Adrenal gland (tissue), 12 donors: ENCODE results near the gene PIP5KL1. TPM values are rescaled to one million over a fixed set of nuclear protein-coding genes. Genes with fewer than 3 reads are reported as not detected.
A peak's percentile ranks its signal among the peaks of the same experiment; 100 is the strongest.

Experiments
- DNase-seq, 7 donors: peaks; one replicate each; pipeline ENCODE4 v3.0.0-alpha.2; 2019 to 2020
- H3K27ac ChIP-seq, 5 donors: fragments of 200-600 bp; sonication (generic) in 4 of 5; 1 replicate in 3 of 5; 2 replicates in 2 of 5; pipeline versions ENCODE4 v1.5.1 to v1.8.0; 2016 to 2020; ENCODE audit warnings: mild to moderate bottlenecking in 1 of 5
- H3K27me3 ChIP-seq: fragments of 200-600 bp; 2 replicates; pipeline ENCODE4 v1.8.0; 2021
- H3K36me3 ChIP-seq, 2 donors: fragments of 200-600 bp; replicated peaks in 1 of 2; 1 replicate in 1 of 2; 2 replicates in 1 of 2; pipeline versions ENCODE4 v1.5.1 to v1.8.0; 2018 to 2022
- H3K4me1 ChIP-seq, 2 donors: fragments of 200-600 bp; replicated peaks in 1 of 2; 1 replicate in 1 of 2; 2 replicates in 1 of 2; pipeline versions ENCODE4 v1.5.1 to v1.8.0; 2018 to 2021
- H3K4me3 ChIP-seq, 4 donors: fragments of 200-600 bp; sonication (generic) in 3 of 4; one replicate each; pipeline ENCODE4 v1.5.1; 2016 to 2018
- H3K9me3 ChIP-seq, 3 donors: fragments of 200-600 bp; sonication (generic) in 1 of 3; replicated peaks in 1 of 3; 1 replicate in 2 of 3; 2 replicates in 1 of 3; pipeline versions ENCODE4 v1.5.1 to v1.8.0; 2016 to 2021
- POLR2A ChIP-seq, 2 donors: fragments of 450-650 bp; IDR thresholded peaks; one replicate each; pipeline ENCODE4 v1.6.1; 2017; ENCODE audit warnings: antibody characterized with exemption in 2 of 2, mild to moderate bottlenecking in 2 of 2, moderate library complexity in 1 of 2
- WGBS, 4 donors: extraction: QIAGEN DNeasy Blood & Tissue Kit in 2 of 4; methylation state at CpG; one replicate each; pipeline versions ENCODE4 v1.1.5 to v1.1.7; 2013 to 2017; 5-methylcytosine and 5-hydroxymethylcytosine counted together
- intact Hi-C, 2 donors: fragments of 100-400 bp; cut with DNase I; formaldehyde crosslinking; loops; one replicate each; pipeline versions ENCODE4 v1.14.1 to v1.15.0; 2022 to 2023
- polyA plus RNA-seq, 3 donors: library from polyadenylated mRNA; stranded (reverse); fragments of 200-250 nt in 2 of 3; fragments of 350-450 nt in 1 of 3; fragmentation: Illumina TruSeq in 1 of 3; extraction: RNeasy Lipid Tissue Mini Kit (QIAGEN cat#74804) in 1 of 3; gene quantifications; one replicate each; pipeline ENCODE4 v1.2.3, GENCODE V29; 2013 to 2014
- total RNA-seq, 9 donors: library from RNA; depleted of rRNA in 4 of 9; stranded (reverse); fragments of >200 nt in 4 of 9; fragments of 120-200 nt in 1 of 9; fragmentation: NEBNext Ultra II Directional in 1 of 9; extraction: Animal tissue kit (Norgen Biotek cat#: 25700) in 1 of 9; gene quantifications; one replicate each; pipeline versions ENCODE4 v1.1.0 to v1.2.4, GENCODE V29; 2013 to 2023
- TF ChIP-seq, protein P1 (sequence below), 6 experiments: fragments of 450-650 bp in 4 of 6; fragments of 200-600 bp in 2 of 6; sonication (generic) in 1 of 6; IDR thresholded peaks; 1 replicate in 5 of 6; 2 replicates in 1 of 6; pipeline versions ENCODE4 v1.5.1 to v1.8.0; 2016 to 2021; ENCODE audit warnings: antibody characterized with exemption in 6 of 6, mild to moderate bottlenecking in 2 of 6, moderate library complexity in 1 of 6
- donor health status: healthy with polysubstance abuse.
- donor health status: Bipolar disorder and iron deficiency.
- donor health status: DM: yes; HTN: yes; CAD: no.
- donor health status: DM: no; HTN: no; CAD: no.
- donor health status: DM: no; HTN: no; CAD: no.
- donor health status: DM: yes; HTN: yes; CAD: no.

PIP5KL1 gene
- total and polyA plus RNA-seq, 12 donors: 0.19 to 2.3 (median 0.83) TPM; not detected in 3

DNA sequence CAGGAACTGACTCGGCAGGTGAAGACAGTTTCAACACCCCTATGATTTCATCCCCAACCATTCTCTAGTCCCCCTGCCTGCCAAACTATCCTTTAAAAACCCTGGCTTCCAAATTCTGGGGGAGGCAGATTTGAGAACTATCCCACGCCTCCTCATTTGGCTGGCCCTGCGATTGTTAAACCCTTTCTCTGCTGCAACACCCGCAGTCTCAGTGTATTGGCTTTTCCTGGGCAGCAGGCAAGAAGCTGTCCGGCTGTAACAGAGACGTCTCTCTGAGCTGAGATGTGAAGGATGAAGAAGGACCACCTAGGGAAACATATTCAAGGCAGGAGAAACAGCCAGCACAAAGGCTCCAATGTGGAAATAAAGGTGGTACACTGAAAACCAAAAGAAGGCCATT is 37.7 kb downstream of the PIP5KL1 start:
- 90 to 98% (median 95%) methylated on average over 6 of the region's 6 CpGs for WGBS, 4 donors
- Histone ChIP-seq H3K27me3 (no peaks in the 10 kb centered on the region), H3K4me3 (no peak overlapping the region), H3K36me3 (peaks cover 0 to 72% of the 10 kb centered on the region in 2 donors), H3K9me3 (no peaks in the 10 kb centered on the region), H3K27ac (no peak overlapping the region), H3K4me1 (peaks cover 7 to 19% of the 10 kb centered on the region in 2 donors)
- TF ChIP-seq, protein P1, sequence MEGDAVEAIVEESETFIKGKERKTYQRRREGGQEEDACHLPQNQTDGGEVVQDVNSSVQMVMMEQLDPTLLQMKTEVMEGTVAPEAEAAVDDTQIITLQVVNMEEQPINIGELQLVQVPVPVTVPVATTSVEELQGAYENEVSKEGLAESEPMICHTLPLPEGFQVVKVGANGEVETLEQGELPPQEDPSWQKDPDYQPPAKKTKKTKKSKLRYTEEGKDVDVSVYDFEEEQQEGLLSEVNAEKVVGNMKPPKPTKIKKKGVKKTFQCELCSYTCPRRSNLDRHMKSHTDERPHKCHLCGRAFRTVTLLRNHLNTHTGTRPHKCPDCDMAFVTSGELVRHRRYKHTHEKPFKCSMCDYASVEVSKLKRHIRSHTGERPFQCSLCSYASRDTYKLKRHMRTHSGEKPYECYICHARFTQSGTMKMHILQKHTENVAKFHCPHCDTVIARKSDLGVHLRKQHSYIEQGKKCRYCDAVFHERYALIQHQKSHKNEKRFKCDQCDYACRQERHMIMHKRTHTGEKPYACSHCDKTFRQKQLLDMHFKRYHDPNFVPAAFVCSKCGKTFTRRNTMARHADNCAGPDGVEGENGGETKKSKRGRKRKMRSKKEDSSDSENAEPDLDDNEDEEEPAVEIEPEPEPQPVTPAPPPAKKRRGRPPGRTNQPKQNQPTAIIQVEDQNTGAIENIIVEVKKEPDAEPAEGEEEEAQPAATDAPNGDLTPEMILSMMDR (IDR thresholded peaks at IDR 0.05): no peak
- TF ChIP-seq POLR2A (IDR thresholded peaks at IDR 0.05): no peak
- DNase-seq: no peak
- intact Hi-C loops: no loop called here

DNA sequence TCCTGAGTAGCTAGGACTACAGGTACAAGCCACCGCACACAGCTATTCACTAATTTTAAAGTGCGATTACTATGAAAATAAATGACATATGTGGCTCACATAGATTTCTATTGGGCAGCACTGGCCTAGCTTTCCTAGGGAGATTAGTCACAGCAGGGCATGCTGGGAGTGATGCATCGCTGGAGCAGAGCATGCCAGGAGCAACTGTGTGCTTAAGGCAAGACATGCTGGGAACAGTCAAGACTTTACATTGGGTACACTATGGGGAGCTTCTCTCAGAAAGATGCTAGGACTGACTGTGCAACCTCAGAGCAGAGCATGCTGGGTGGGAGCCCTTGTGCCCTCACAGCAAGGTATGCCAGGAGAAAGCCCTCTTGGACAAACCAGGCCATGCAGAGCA is 40.5 kb downstream of the PIP5KL1 start:
- H3K4me1 ChIP-seq: peaks cover 0 to 1% of the 10 kb centered on the region in 2 donors
- no peak overlapping the region for H3K4me3 ChIP-seq
- no peak overlapping the region for H3K27ac ChIP-seq
- 84 to 92% (median 88%) methylated on average over 3 of the region's 3 CpGs for WGBS, 4 donors
- intact Hi-C loops: no loop called here
- no peak for TF ChIP-seq POLR2A (IDR thresholded peaks at IDR 0.05)
- TF ChIP-seq, protein P1 (IDR thresholded peaks at IDR 0.05): no peak
- no peaks in the 10 kb centered on the region for H3K9me3 ChIP-seq
- H3K27me3 ChIP-seq: no peaks in the 10 kb centered on the region
- peaks cover 0 to 87% of the 10 kb centered on the region in 2 donors for H3K36me3 ChIP-seq
- no peak for DNase-seq

DNA sequence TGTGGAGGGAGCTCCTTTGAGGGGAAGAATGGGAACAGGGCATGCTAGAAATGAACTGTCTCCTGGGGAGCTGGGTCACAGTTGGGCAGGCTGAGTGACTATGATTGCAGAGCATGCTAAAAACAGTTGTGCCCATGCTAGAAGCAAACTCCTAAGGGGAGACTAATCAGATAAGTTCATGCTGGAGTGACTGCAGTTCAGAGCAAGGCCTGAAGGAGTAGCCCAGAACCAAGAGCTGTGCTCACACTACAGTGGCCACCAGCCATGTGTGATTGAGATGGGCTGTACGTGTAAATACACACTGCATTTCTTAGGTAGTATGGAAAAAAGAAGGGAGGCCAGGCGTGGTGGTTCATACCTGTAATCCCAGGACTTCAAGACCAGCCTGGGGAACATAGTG is 42.8 kb downstream of the PIP5KL1 start:
- Histone ChIP-seq H3K9me3 (no peaks in the 10 kb centered on the region), H3K4me3 (no peak overlapping the region), H3K36me3 (peaks cover 0 to 70% of the 10 kb centered on the region in 2 donors), H3K4me1 (peaks cover 0 to 10% of the 10 kb centered on the region in 2 donors), H3K27ac (no peak overlapping the region), H3K27me3 (no peaks in the 10 kb centered on the region)
- intact Hi-C loops: no loop called here
- TF ChIP-seq POLR2A (IDR thresholded peaks at IDR 0.05): no peak
- TF ChIP-seq, protein P1 (IDR thresholded peaks at IDR 0.05): no peak
- DNase-seq: no peak
- 79 to 95% (median 90%) methylated on average over 2 of the region's 2 CpGs for WGBS, 4 donors

DNA sequence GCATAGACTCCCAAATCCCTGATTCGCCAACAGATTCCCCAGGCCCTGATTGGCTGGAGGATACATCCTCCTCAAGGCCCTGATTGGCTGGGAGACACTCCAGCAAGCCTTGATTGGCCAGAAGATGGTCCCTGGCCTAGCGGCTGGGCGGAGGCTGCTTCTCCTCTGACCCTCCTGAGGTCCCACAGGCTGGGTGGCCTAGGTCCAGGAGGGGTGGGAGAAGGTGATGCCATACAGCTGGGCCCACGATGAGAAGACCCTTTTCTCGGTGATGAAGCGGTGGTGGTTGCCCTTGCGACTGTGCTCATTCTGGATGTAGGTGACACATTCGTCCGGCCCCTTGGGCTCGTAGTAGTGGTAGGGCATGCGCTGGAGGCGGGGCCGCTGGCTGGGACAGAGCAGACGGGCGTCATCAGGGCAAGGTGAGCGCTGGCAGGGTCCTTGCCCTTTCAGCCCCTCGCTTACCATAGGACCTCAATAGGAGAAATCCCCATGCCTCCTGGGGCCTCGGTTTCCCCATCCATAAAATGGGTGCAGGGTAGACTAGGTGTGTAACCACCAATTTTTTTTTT is 44.1 kb downstream of the PIP5KL1 start:
- no peak for DNase-seq
- H3K36me3 ChIP-seq: peaks cover 0 to 61% of the 10 kb centered on the region in 2 donors
- WGBS, 4 donors: 94 to 98% (median 96%) methylated on average over 11 to 18 of the region's 18 CpGs

More for the DNA sequence above, 44.1 kb downstream of the PIP5KL1 start:
- Histone ChIP-seq H3K27me3 (no peaks in the 10 kb centered on the region), H3K4me1 (peaks cover 0 to 10% of the 10 kb centered on the region in 2 donors), H3K9me3 (no peaks in the 10 kb centered on the region), H3K27ac (peak overlapping the region in 1 of 5 donors; percentile 16), H3K4me3 (no peak overlapping the region)
- TF ChIP-seq, protein P1 (IDR thresholded peaks at IDR 0.05): no peak
- no peak for TF ChIP-seq POLR2A (IDR thresholded peaks at IDR 0.05)
- intact Hi-C loops: no loop called here
